ENCODE results near the gene SEPHS1. TPM values are rescaled to one million over a fixed set of nuclear protein-coding genes. Genes with fewer than 3 reads are reported as not detected.

The SEPHS1 gene
- total RNA-seq, 4 donors from 2014 or later, result 60.0 to 85.6 (median 68.1) TPM

DNA sequence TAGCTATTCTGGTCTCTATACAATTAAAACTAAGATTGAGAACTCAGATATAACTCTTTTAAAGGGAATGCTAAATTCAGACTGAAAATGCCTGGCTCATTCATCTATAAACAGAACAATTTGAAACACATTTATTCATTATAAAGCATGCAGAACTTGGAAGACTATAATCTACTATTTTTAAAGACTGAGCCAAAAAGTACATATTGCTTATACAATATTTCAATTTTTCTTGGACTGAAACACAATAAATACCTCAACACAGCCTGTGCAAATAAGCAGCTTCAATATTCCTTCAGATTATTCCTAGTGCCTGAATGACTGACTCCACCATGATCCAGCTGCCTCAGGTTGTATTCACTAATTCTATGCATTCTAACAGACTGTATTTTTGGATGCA, 32.7 kb downstream of the SEPHS1 start:
- no peaks in the 10 kb centered on the region for H3K27me3 ChIP-seq
- H3K4me1 ChIP-seq, result no peaks in the 10 kb centered on the region
- H3K9me3 ChIP-seq, result no peaks in the 10 kb centered on the region
- H3K36me3 ChIP-seq, result peaks cover 12 to 14% of the 10 kb centered on the region in 2 donors
- H3K4me3 ChIP-seq (replicated peaks in 1 of 3), result no peak overlapping the region
- no peak overlapping the region for H3K27ac ChIP-seq
- no peak for DNase-seq
- intact Hi-C loops (cut with DNase I), result no loop called here
- TF ChIP-seq POLR2A (IDR thresholded peaks at IDR 0.05) (no peak), CTCF (IDR thresholded peaks at IDR 0.05) (no peak)

DNA sequence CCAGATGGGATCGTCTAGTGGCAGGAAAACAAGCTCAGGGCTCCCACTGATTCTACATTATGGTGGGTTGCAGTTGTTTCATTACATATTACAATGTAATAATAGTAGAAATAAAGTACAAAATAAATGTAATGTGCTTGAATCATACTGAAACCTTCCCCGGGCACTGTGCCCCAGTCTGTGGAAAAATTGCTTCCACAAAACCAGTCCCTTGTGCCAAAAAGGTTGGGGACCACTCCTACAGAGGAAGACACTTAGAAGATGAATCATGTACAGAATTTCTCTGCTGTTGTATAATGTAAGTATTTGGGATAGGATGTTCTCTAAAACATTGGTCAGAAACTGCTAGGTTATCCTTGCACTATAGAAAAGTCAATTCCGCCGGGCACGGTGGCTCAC, 36.9 kb downstream of the SEPHS1 start:
- Histone ChIP-seq H3K4me3 (replicated peaks in 1 of 3) (no peak overlapping the region), H3K4me1 (no peaks in the 10 kb centered on the region), H3K9me3 (no peaks in the 10 kb centered on the region), H3K27ac (no peak overlapping the region), H3K27me3 (no peaks in the 10 kb centered on the region), H3K36me3 (no peaks in the 10 kb centered on the region)
- intact Hi-C loops (cut with DNase I), result no loop called here
- WGBS, 2 donors, result 83 to 92% methylated on average over 5 of the region's 5 CpGs
- TF ChIP-seq POLR2A (IDR thresholded peaks at IDR 0.05) (no peak), CTCF (IDR thresholded peaks at IDR 0.05) (no peak)
- no peak for DNase-seq

- Histone ChIP-seq H3K27ac (no peak overlapping the region), H3K36me3 (no peaks in the 10 kb centered on the region), H3K27me3 (no peaks in the 10 kb centered on the region), H3K9me3 (no peaks in the 10 kb centered on the region), H3K4me3 (replicated peaks in 1 of 3) (no peak overlapping the region), H3K4me1 (no peaks in the 10 kb centered on the region)
- 92 to 94% methylated on average over 7 of the region's 7 CpGs for WGBS, 2 donors
- intact Hi-C loops (cut with DNase I), result no loop called here
- DNase-seq, result no peak
- TF ChIP-seq POLR2A (IDR thresholded peaks at IDR 0.05), result no peak
These were observed 37.4 kb downstream of the SEPHS1 start for GRCh38 chr10:13310518-13311176.

GRCh38 chr10:13309792-13310191, 38.3 kb downstream of the SEPHS1 start:
- H3K4me1 ChIP-seq, result no peaks in the 10 kb centered on the region
- 91 to 96% methylated on average over 2 of the region's 2 CpGs for WGBS, 2 donors
- no peak for DNase-seq
- no peaks in the 10 kb centered on the region for H3K9me3 ChIP-seq
- intact Hi-C loops (cut with DNase I), result no loop called here
- H3K27me3 ChIP-seq, result no peaks in the 10 kb centered on the region
- no peaks in the 10 kb centered on the region for H3K36me3 ChIP-seq
- no peak overlapping the region for H3K27ac ChIP-seq
- no peak for TF ChIP-seq CTCF (IDR thresholded peaks at IDR 0.05)
- no peak for TF ChIP-seq POLR2A (IDR thresholded peaks at IDR 0.05)
- H3K4me3 ChIP-seq (replicated peaks in 1 of 3), result no peak overlapping the region

DNA sequence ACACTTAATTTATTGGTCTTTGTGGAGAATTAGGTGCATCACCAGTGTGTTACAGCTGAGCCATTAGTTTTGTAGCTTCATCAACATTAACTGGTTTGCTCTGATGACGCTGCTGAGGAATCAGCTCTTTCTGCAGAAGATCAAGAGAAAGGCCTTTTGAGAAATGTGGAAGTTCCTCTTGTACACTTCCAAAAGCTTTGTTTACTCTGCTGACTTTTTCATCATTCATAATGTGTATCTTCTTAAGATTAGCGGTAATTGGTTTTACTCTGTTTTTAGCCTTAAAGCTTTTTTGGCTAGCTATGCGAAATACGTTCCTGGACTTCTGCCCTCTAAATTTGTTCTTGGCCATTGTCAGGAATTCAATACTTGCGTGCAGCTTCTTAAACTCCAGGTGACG, 40.0 kb downstream of the SEPHS1 start:
- H3K27ac ChIP-seq, result no peak overlapping the region
- DNase-seq, result no peak
- no peaks in the 10 kb centered on the region for H3K4me1 ChIP-seq
- TF ChIP-seq POLR2A (IDR thresholded peaks at IDR 0.05) (no peak), CTCF (IDR thresholded peaks at IDR 0.05) (no peak)
- WGBS, 2 donors, result 76 to 85% methylated on average over 6 of the region's 6 CpGs
- no peaks in the 10 kb centered on the region for H3K9me3 ChIP-seq
- intact Hi-C loops (cut with DNase I), result no loop called here
- no peak overlapping the region for H3K4me3 ChIP-seq (replicated peaks in 1 of 3)
- H3K27me3 ChIP-seq, result no peaks in the 10 kb centered on the region
- no peaks in the 10 kb centered on the region for H3K36me3 ChIP-seq

Measured in thyroid gland (tissue), 4 donors.